Cardiac muscle cell (in vitro differentiated cells and primary cell): ENCODE measurements around the gene TTC28. TPM values are rescaled to one million over a fixed set of nuclear protein-coding genes. Genes with fewer than 3 reads are reported as not detected.
A peak's percentile ranks its signal among the peaks of the same experiment; 100 is the strongest.

Source experiments
- DNase-seq, 2 donors: peaks; one replicate each; pipeline versions ENCODE4 v3.0.0 to v3.0.0-alpha.2; 2010 to 2017; ENCODE audit warnings: low read depth in 1 of 2, low spot score in 1 of 2
- H3K27ac ChIP-seq: fragments of 200-600 bp; sonication (generic); 2 replicates; pipeline ENCODE4 v1.5.1; 2016
- H3K27me3 ChIP-seq: fragments of 200-600 bp; sonication (generic); 2 replicates; pipeline ENCODE4 v1.6.0; 2016; ENCODE audit warnings: control low read depth
- H3K36me3 ChIP-seq: fragments of 200-600 bp; sonication (generic); 2 replicates; pipeline ENCODE4 v1.5.1; 2016; ENCODE audit warnings: control low read depth
- H3K4me1 ChIP-seq: fragments of 200-600 bp; sonication (generic); 2 replicates; pipeline ENCODE4 v1.8.1; 2017; ENCODE audit warnings: low read depth, mild to moderate bottlenecking, mixed run types
- H3K4me3 ChIP-seq: fragments of 200-600 bp; sonication (generic); 2 replicates; pipeline ENCODE4 v1.5.1; 2016; ENCODE audit warnings: mild to moderate bottlenecking
- H3K9me3 ChIP-seq: fragments of 200-600 bp; sonication (generic); 2 replicates; pipeline ENCODE4 v1.5.1; 2017; ENCODE audit warnings: low read depth, mild to moderate bottlenecking, control low read depth
- polyA plus RNA-seq: library from polyadenylated mRNA; unstranded; fragments of >200 nt; fragmentation: Nextera tagmentation; extraction: Ambion mirVana; gene quantifications from 2 replicates; pipeline ENCODE4 v1.2.1, GENCODE V29; 2016
- total RNA-seq: library from RNA; depleted of rRNA; stranded (reverse); fragments of >200 nt; gene quantifications from 2 replicates; pipeline ENCODE4 v1.2.3, GENCODE V29; 2016
- TF ChIP-seq, protein P1 (sequence below): IDR thresholded peaks from 2 replicates; pipeline ENCODE4 v1.5.1; 2012; ENCODE audit warnings: low read depth, mild to moderate bottlenecking, low read length

Gene TTC28
- total and polyA plus RNA-seq, 2 experiments from 2014 or later = 27.3 to 109 TPM

GRCh38 chr22:28019881-28020861, 659.5 kb downstream of the TTC28 start:
- Histone ChIP-seq H3K27me3 (no peaks in the 10 kb centered on the region), H3K9me3 (no peaks in the 10 kb centered on the region), H3K4me3 (no peak overlapping the region), H3K36me3 (no peaks in the 10 kb centered on the region), H3K4me1 (peaks cover 30% of the 10 kb centered on the region), H3K27ac (peak overlapping the region; percentile 59)
- TF ChIP-seq, protein P1, sequence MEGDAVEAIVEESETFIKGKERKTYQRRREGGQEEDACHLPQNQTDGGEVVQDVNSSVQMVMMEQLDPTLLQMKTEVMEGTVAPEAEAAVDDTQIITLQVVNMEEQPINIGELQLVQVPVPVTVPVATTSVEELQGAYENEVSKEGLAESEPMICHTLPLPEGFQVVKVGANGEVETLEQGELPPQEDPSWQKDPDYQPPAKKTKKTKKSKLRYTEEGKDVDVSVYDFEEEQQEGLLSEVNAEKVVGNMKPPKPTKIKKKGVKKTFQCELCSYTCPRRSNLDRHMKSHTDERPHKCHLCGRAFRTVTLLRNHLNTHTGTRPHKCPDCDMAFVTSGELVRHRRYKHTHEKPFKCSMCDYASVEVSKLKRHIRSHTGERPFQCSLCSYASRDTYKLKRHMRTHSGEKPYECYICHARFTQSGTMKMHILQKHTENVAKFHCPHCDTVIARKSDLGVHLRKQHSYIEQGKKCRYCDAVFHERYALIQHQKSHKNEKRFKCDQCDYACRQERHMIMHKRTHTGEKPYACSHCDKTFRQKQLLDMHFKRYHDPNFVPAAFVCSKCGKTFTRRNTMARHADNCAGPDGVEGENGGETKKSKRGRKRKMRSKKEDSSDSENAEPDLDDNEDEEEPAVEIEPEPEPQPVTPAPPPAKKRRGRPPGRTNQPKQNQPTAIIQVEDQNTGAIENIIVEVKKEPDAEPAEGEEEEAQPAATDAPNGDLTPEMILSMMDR = peak; percentile 98
- peak; percentile 66 to 72 for DNase-seq

GRCh38 chr22:28019360-28019759, 660.3 kb downstream of the TTC28 start:
- Histone ChIP-seq H3K4me3 (no peak overlapping the region), H3K36me3 (no peaks in the 10 kb centered on the region), H3K27ac (no peak overlapping the region), H3K27me3 (no peaks in the 10 kb centered on the region), H3K9me3 (no peaks in the 10 kb centered on the region), H3K4me1 (peaks cover 39% of the 10 kb centered on the region)
- DNase-seq = no peak
- TF ChIP-seq, protein P1 = no peak

GRCh38 chr22:28018461-28018927, 661.1 kb downstream of the TTC28 start:
- no peak for DNase-seq
- Histone ChIP-seq H3K4me3 (no peak overlapping the region), H3K27ac (no peak overlapping the region), H3K36me3 (no peaks in the 10 kb centered on the region), H3K4me1 (peaks cover 44% of the 10 kb centered on the region), H3K9me3 (no peaks in the 10 kb centered on the region), H3K27me3 (no peaks in the 10 kb centered on the region)
- TF ChIP-seq, protein P1 = no peak

GRCh38 chr22:28017859-28018258, 661.8 kb downstream of the TTC28 start:
- Histone ChIP-seq H3K4me1 (peaks cover 44% of the 10 kb centered on the region), H3K27ac (no peak overlapping the region), H3K36me3 (no peaks in the 10 kb centered on the region), H3K9me3 (no peaks in the 10 kb centered on the region), H3K27me3 (no peaks in the 10 kb centered on the region), H3K4me3 (no peak overlapping the region)
- TF ChIP-seq, protein P1 = no peak
- DNase-seq = no peak

GRCh38 chr22:28017558-28017820, 662.2 kb downstream of the TTC28 start:
- TF ChIP-seq, protein P1 = no peak
- Histone ChIP-seq H3K36me3 (no peaks in the 10 kb centered on the region), H3K27ac (no peak overlapping the region), H3K4me1 (peaks cover 44% of the 10 kb centered on the region), H3K9me3 (no peaks in the 10 kb centered on the region), H3K27me3 (no peaks in the 10 kb centered on the region), H3K4me3 (no peak overlapping the region)
- no peak for DNase-seq
